NCI-H1930 (cell line): Measurements from ENCODE around the gene SLC52A3.
"Not testable (repeated sequence)": the region's sequence is repeated elsewhere in the genome, so short reads cannot be mapped to it uniquely, and the experiment has no call there.

Experiments used
- DNase-seq, 2 experiments: peaks; one replicate each; lab custom pipeline; 2025; lab: John Stamatoyannopoulos, UW

Gene SLC52A3

DNA sequence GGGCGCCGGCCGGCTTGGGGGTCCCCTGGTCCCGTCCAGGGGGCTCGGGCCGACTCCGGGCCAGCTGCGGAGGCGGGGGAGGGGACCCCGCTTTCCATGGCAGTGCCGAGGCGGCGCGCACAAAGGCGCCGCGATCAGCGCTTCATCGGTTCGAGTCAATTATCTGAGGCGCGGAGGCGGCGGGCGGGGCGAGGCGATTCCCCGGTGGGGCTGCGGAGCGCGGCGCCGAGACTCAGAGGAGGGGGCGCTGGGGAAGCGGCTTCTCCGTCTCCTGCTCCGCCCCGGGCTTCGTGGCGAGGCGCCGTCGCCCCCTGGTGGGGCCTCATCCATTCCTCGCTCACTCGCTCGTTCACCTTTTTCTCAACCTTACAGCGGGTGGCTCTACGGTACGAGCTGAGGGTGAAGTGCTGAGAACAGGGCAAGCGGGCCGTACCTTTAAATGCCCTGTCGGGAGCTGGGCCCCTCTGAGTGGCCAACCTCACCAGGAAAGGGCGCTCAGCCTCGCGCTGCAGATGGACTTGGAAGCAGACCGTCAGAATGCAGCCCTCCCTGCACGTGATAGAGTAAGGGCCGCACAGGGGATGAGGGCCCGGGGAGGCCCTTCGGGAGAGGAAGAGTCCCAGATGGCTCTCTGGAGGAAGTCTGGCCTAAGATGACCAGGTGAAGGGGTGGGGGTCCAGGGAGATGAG is 39.9 kb downstream of the SLC52A3 start:
- DNase-seq, result peak; percentile 85 to 91

DNA sequence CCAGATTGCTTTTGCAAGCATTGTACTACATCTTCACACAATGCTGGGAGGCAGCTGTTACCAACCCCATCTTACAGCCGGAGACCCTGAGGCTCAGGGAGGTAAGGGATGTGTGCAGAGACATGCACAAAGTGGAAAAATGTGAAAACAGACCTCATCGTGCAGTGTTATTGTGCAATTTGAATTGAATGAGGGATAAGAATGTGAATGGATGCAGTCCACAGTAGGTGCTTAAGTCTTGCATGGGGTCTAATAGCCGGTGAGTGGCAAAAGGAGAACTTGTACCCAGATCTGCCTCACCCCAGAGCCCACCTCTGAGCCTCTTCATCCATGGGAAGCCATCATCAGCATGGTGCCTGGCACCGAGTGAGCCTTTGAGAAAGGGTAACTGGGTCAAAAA is 42.1 kb downstream of the SLC52A3 start:
- DNase-seq, result no peak

DNA sequence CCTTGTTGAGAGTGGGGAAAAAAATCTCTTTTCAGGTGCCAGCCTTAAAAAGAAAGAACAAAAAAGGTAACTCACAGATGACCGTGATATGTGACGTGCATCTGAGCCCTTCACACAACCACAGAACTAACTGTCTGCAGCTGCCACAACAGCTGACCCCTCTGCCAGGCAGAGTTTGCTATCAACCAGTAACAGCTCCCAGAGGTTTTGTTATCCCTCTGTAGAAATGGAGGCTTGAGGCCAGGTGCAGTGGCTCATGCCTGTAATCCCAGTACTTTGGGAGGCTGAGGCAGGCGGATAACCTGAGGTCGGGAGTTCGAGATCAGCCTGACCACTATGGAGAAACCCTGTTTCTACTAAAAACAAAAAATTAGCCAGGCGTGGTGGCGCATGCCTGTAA is 42.8 kb downstream of the SLC52A3 start:
- no peak for DNase-seq

DNA sequence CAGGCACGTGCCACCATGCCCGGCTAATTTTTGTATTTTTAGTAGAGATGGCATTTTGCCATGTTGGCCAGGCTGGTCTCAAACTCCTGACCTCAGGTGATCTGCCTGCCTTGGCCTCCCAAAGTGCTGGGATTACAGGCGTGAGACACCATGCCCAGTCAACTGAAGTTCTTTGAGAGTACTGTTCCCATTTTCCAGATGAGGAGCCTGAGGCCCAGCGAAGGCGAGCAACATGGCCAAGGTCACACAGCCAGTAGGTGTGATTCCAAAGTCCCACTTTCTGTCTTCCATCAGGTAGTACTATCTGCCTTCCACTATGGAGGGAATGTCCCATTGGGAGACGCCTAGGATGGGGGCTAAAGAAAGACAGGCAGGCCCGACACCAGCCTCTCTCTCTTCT is 43.5 kb downstream of the SLC52A3 start:
- DNase-seq, result not testable (repeated sequence)

DNA sequence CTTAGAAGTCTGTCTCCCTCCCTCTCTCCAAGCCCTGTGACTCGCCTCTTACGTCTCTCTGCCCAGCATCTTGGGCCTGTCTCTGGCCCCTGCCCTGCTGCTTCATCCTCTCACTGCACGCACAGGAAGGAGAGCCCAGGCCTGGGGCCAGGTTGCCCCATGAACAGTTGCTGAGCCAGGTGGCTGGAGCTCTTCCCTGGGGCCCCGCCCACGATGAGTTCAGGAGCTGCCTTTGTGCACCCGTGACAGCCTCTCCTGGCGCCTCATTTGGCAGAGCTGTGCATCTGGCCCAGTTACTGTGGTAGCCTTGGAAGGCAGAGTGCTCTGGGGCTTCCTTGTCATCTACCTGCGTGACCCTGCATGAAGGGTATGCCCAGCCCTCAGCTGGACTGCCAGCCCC is 44.5 kb downstream of the SLC52A3 start:
- no peak for DNase-seq

DNA sequence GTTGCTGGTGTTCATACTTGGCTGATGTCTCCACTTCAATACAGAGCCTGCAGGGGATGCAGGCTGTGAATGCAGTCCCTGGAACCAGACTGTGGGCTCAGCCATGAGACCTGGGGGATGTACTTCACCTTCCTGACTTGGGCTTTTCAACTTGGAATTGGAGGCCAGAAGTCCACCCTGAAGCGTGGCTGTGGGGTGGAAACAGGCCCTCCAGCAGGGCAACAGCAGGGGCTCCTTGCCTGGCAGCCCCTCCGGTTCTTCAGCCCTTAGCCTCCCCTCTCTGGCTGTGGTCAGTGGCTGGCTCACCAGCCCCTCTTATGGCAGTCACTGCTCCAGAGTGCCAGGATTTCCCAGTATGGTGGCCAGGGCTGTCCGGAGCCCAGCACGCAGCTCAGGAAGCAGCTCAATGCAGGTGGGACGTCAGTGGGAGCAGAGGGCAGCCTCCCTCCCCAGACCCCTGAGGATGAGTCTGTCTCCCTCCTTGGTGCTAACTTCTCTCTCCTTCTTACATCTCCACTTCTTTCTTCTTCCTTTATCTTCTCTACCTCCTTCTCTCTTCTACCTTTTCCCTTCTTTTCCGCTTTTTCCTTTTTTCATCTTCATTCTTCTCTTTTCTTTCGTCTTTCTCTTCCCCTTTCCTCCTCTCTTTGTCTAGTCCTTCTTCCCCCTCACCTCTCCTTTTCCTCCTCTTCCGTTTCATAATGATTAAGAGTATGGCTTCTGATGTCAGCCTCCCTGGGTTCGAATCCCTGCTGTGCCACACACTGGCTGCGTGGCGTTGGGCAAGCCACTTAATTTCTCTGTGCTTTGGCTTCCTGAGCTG is 45.3 kb downstream of the SLC52A3 start:
- no peak for DNase-seq

DNA sequence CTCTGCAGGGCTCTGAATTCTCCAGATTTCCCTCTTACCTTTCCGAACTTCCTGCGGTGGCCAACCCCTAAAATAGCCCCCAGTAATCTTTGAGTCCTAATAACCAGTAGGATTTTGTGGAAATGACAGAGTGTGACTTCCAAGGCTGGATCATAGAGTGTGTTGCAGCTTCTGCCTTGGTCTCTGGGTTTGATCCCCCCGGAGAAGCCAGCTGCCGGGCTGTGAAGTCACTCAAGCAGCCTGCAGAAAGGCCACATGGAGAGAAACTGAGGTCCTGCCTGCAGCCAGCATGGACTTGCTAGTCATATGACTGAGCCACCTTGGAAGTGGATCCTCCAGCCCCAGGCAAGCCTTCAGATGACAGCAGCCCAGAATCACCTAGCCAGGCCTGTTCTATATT is 46.4 kb downstream of the SLC52A3 start:
- no peak for DNase-seq

DNA sequence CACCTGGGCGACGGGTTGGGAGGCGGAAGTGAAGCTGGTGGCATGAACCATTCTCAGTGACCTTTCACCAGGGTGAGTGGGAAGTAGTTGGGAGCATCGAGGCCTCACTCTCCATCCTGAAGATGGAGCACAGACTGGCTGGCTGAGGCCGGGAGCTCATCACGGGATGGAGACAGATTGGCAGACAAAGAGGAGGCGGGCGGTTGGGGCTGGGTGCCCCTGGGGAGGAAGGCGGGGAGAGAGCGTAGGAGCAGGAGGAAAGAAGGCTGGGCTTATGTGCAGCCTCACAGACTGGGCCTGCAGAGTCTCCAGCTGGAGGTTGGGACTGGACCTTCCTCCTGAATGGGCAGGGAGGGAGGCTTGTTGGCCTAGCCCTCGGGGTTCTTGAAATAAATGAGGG is 48.5 kb downstream of the SLC52A3 start:
- DNase-seq, result no peak

DNA sequence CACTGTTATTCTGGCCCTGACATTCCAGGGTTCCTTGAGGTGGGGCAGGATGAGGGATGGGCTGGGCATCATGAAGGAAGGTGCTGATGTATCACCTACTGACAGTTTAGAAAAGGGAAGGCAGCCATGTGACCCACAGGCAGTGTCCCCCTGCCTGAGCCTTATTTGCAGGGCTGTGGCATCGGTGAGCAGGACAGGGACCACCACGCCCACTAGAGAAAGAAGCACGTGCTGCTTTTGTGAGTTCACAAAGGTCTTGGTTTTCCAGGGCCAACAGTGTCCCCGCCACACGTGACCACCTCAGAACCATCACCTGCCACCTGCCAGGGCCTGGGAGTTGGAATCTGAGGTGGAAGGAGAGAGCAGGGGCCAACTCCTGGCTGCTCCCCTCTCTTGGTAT is 49.2 kb downstream of the SLC52A3 start:
- no peak for DNase-seq

DNA sequence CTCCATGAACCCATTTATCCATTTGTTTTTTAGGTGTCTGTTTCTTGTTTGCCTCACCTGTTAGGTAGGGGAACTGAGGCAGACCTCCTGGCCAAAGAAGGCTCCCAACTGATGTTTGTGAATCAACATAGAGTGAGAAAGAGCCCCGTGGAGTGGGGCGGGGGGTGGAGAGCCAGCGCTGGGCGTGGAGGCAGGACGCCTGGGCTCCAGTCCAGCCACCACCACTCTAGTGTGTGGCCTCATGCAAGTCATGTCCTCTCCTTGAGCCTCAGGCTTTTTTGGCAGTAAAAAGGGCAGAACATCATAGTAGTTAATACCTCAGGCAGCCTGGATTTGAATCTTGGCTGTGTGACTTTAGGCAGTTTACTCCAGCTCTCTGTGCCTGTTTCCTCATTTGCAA is 50.5 kb downstream of the SLC52A3 start:
- no peak for DNase-seq

DNA sequence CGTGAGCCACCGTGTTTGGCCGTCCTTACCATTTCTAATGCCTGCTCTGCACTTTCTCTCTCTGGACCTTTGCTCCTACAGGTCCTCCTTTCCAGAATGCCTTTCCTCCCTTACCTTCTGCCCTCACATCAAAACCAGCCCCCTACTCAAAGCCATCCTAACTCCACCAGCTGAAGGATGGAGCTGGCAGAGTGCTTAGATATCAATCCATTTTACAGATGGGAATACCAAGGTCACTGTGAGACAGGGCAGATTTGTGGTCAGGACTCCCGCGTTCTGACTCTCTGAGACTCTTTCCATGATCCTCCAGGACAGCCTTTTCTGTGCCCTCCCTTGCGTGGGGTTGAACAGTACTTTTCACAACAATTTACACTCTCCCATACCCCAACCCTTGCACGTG is 51.0 kb downstream of the SLC52A3 start:
- no peak for DNase-seq

DNA sequence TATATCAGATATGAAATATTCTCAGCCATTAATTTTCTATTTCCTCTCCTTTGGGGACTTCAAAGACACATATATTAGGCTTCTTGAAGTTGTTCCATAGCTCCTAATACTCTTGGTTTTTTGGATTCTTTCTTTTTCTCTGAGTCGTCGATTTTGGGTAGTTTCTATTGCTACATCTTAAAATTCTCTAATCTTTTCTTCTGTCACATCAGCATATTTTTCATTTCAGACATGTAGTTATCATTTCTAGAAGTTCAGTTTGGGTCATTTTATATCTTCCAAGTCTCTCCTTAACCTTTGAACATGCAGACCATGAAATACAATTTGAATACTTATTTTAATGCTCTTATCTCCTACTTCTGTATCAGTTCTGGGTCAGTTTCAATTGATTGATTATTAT is 53.8 kb downstream of the SLC52A3 start:
- no peak for DNase-seq

DNA sequence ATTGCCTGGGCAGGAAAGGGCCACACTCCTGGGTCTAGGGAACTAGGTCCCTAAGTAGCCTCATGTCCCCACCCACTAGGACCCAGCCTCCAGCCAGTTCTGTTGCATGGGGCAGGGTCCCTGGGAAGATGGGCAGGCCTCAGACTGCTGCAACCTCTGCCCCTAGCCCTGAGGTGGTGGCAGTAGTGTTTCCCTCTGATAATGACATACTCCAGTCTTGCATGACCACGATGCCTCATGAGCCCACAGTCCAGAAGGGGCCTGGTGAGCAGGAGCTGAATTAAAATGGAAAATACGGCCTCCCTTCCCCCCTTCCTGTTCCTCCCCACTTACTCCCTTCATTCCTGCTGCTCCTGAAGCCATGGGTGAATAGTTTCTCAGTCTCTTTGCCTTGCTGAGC is 56.7 kb downstream of the SLC52A3 start:
- no peak for DNase-seq

DNA sequence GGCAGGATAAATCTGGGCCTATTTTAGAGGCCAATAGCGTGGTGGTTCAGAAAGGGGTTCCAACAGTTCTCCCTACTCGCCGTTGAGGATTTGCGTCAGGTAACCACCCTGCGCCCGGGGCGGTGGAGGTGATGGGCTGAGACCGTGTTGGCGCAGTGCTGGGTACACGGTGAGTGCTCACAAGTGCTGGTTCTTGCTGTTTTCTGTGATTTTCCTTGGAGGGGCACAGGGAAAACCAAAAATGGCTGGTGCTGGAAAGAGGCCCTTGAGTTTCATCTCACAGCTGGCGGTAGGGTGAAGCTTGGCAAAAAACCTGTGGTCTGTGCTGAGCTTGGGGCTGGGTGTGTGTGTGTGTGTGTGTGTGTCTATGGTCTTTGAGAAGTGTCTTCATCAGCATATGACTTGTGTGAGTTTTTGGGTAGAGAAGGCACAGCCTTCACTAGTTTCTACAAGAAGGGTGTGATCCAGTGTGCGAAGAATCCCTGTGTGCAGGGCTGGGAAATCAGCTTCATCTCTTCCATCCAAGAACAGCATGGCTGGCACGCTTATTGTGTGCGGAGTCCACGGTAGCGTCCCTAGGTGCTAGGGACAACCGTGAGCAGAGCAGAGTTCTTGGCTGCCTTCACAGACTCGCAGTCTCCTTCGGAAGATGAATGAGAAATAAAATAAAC is 57.4 kb downstream of the SLC52A3 start:
- no peak for DNase-seq
